ENCODE measurements around the gene NOL4L. TPM values are rescaled to one million over a fixed set of nuclear protein-coding genes. Genes with fewer than 3 reads are reported as not detected.

The NOL4L gene
- total RNA-seq, 2 donors from 2014 or later, result 18.0 to 59.7 TPM

GRCh38 chr20:32592022-32592421 lies 6.9 kb upstream of the NOL4L start:
- Histone ChIP-seq H3K9me3 (no peaks in the 10 kb centered on the region), H3K4me3 (no peak overlapping the region), H3K27ac (no peak overlapping the region), H3K36me3 (no peaks in the 10 kb centered on the region), H3K4me1 (replicated peaks) (no peaks in the 10 kb centered on the region), H3K27me3 (replicated peaks; ENCODE audit: insufficient read depth) (no peaks in the 10 kb centered on the region)
- intact Hi-C loops (cut with DNase I), result no loop called here
- no peak for TF ChIP-seq POLR2AphosphoS5 (IDR thresholded peaks at IDR 0.05)
- no peak for TF ChIP-seq POLR2A (IDR thresholded peaks at IDR 0.05)
- no peak for TF ChIP-seq CTCF (IDR thresholded peaks at IDR 0.05)
- WGBS, result 97% methylated on average over 3 of the region's 3 CpGs
- no peak for DNase-seq (ENCODE audit: low spot score)

- no peak for DNase-seq (ENCODE audit: low spot score)
- no peak for TF ChIP-seq CTCF (IDR thresholded peaks at IDR 0.05)
- TF ChIP-seq POLR2AphosphoS5 (IDR thresholded peaks at IDR 0.05), result no peak
- no peak for TF ChIP-seq POLR2A (IDR thresholded peaks at IDR 0.05)
- 71% methylated on average over 5 of the region's 5 CpGs for WGBS
- Histone ChIP-seq H3K4me3 (no peak overlapping the region), H3K4me1 (replicated peaks) (no peaks in the 10 kb centered on the region), H3K36me3 (no peaks in the 10 kb centered on the region), H3K9me3 (no peaks in the 10 kb centered on the region), H3K27me3 (replicated peaks; ENCODE audit: insufficient read depth) (no peaks in the 10 kb centered on the region), H3K27ac (no peak overlapping the region)
- intact Hi-C loops (cut with DNase I), result no loop called here
Observed at GRCh38 chr20:32589769-32590168, 4.6 kb upstream of the NOL4L start.

GRCh38 chr20:32589256-32589655 lies 4.1 kb upstream of the NOL4L start:
- TF ChIP-seq CTCF (IDR thresholded peaks at IDR 0.05) (no peak), POLR2A (IDR thresholded peaks at IDR 0.05) (no peak), POLR2AphosphoS5 (IDR thresholded peaks at IDR 0.05) (no peak)
- H3K27ac ChIP-seq, result no peak overlapping the region
- H3K4me1 ChIP-seq (replicated peaks), result no peaks in the 10 kb centered on the region
- WGBS, result 88% methylated on average over 5 of the region's 5 CpGs
- DNase-seq (ENCODE audit: low spot score), result no peak
- no peaks in the 10 kb centered on the region for H3K9me3 ChIP-seq
- intact Hi-C loops (cut with DNase I), result no loop called here
- H3K27me3 ChIP-seq (replicated peaks; ENCODE audit: insufficient read depth), result no peaks in the 10 kb centered on the region
- H3K36me3 ChIP-seq, result no peaks in the 10 kb centered on the region
- H3K4me3 ChIP-seq, result no peak overlapping the region

GRCh38 chr20:32588040-32588439 lies 2.9 kb upstream of the NOL4L start:
- no peak for DNase-seq (ENCODE audit: low spot score)
- Histone ChIP-seq H3K27ac (no peak overlapping the region), H3K4me3 (no peak overlapping the region), H3K4me1 (replicated peaks) (no peaks in the 10 kb centered on the region), H3K9me3 (no peaks in the 10 kb centered on the region), H3K27me3 (replicated peaks; ENCODE audit: insufficient read depth) (no peaks in the 10 kb centered on the region), H3K36me3 (no peaks in the 10 kb centered on the region)
- intact Hi-C loops (cut with DNase I), result no loop called here
- WGBS, result 81% methylated on average over 5 of the region's 5 CpGs
- no peak for TF ChIP-seq POLR2AphosphoS5 (IDR thresholded peaks at IDR 0.05)
- no peak for TF ChIP-seq POLR2A (IDR thresholded peaks at IDR 0.05)
- no peak for TF ChIP-seq CTCF (IDR thresholded peaks at IDR 0.05)

- Histone ChIP-seq H3K4me1 (replicated peaks) (no peaks in the 10 kb centered on the region), H3K9me3 (no peaks in the 10 kb centered on the region), H3K4me3 (no peak overlapping the region), H3K27ac (no peak overlapping the region), H3K36me3 (no peaks in the 10 kb centered on the region), H3K27me3 (replicated peaks; ENCODE audit: insufficient read depth) (no peaks in the 10 kb centered on the region)
- 85% methylated on average over 8 of the region's 8 CpGs for WGBS
- no peak for DNase-seq (ENCODE audit: low spot score)
- intact Hi-C loops (cut with DNase I), result no loop called here
- TF ChIP-seq POLR2AphosphoS5 (IDR thresholded peaks at IDR 0.05), result no peak
- no peak for TF ChIP-seq CTCF (IDR thresholded peaks at IDR 0.05)
Observed at GRCh38 chr20:32586291-32586690, 1.2 kb upstream of the NOL4L start.
